Thoracic aorta endothelial cell (primary cell): ENCODE results near the gene ADGRB2. TPM values are rescaled to one million over a fixed set of nuclear protein-coding genes. Genes with fewer than 3 reads are reported as not detected.

Experiments
- small RNA-seq: library from RNA; depleted of rRNA; stranded (forward); fragments of <200 nt; gene quantifications from one replicate; pipeline ENCODE3, GENCODE V24; 2012
- total RNA-seq: library from RNA; depleted of rRNA; stranded (reverse); fragments of >200 nt; gene quantifications from 2 replicates; pipeline ENCODE4 v1.2.3, GENCODE V29; 2012

Gene ADGRB2, protein sequence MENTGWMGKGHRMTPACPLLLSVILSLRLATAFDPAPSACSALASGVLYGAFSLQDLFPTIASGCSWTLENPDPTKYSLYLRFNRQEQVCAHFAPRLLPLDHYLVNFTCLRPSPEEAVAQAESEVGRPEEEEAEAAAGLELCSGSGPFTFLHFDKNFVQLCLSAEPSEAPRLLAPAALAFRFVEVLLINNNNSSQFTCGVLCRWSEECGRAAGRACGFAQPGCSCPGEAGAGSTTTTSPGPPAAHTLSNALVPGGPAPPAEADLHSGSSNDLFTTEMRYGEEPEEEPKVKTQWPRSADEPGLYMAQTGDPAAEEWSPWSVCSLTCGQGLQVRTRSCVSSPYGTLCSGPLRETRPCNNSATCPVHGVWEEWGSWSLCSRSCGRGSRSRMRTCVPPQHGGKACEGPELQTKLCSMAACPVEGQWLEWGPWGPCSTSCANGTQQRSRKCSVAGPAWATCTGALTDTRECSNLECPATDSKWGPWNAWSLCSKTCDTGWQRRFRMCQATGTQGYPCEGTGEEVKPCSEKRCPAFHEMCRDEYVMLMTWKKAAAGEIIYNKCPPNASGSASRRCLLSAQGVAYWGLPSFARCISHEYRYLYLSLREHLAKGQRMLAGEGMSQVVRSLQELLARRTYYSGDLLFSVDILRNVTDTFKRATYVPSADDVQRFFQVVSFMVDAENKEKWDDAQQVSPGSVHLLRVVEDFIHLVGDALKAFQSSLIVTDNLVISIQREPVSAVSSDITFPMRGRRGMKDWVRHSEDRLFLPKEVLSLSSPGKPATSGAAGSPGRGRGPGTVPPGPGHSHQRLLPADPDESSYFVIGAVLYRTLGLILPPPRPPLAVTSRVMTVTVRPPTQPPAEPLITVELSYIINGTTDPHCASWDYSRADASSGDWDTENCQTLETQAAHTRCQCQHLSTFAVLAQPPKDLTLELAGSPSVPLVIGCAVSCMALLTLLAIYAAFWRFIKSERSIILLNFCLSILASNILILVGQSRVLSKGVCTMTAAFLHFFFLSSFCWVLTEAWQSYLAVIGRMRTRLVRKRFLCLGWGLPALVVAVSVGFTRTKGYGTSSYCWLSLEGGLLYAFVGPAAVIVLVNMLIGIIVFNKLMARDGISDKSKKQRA (N-terminal part only)
- 0.79 and 0.80 TPM in 2 replicates for total RNA-seq

DNA sequence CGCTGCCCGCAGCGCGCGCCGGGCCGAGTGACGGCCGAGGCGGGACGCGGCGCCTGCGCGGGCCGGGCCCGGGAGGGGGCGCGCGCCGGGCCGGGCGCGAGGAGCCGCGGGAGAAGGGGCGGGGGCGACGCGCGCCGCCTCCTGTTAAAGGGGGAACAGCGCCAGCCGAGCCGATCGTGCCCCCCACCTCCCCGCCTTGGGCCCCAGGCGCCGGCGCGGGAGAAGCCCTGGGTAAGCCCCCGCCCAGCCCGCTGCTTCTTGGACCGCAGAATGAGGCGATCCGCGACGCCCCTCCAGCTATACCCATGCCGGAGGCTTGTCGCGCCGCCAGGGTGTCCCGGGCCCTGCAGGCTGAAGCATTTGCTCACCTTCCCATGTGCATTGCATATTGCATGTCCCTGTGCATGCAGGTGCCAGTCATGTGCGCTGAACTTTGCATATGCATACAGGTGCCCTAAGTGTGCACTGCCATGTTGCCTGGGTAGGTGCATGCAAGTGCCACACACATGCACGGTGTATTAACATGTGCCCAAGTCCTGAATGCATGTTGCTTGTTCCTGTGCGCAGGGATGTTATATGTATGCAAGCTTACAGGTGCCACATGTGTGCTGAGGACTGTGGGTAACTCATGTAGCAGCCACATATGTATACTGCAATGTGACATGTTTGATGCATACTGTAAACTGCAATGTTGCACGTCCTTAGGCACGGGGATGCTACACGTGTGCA is at the start of gene ADGRB2:
Gene ADGRB2 (minus strand): TSS at position 29 of the 729 bp plus-strand sequence. CDS start 7,119 bp downstream, outside the sequence.

DNA sequence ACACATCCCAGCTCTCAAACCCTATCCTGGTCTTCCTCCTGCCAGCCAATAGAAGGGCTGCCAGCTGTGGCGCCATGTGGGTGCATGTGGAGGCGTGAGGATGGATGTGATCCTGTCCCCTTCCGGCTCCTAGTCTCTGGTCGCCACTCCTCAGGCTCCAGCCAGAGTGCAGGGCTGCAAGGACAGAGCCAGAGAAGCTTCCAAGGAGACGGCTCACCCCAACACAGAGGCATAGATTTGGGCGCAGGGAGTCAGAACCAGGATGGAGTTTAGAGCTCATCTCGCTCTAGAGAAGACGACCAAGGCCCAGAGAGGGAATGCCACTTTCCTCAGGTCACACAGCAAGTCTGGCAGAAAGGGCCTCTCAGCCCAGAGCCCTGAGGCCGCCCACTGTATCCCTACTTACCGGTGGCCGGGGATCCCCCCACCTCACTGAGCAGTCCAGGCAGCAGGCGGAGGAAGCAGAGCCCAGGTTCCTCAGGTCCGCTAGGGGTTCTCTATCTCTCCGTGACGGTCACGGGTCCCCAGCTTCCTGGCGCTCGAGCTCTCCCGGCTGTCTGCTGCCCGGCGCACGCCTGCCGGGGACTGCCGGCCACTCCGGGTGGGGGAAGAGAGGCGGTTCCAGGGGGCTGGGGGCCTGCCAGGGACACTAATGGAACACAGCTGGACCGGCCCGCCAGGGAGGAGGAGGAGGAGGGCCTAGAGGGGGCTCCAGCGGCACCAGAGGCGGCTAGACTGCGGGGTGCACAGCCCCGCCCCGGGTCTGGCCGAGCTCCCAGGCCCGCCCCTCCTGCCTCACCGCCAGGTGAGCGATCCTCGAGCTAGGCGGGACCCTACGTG is 60.5 kb downstream of the ADGRB2 start, which contains the start of gene COL16A1:
Gene COL16A1 (minus strand): TSS at position 587 of the 840 bp plus-strand sequence. CDS start 1,824 bp downstream, outside the sequence.

Small RNAs within 50 kb of the gene (small RNA-seq; reads per million reads assigned to genes)
- gene MIR4254: not detected

Other genes starting within 250 kb of the ADGRB2 start
- 329 and 456 TPM in 2 replicates for gene TINAGL1, start 187.8 kb downstream of the ADGRB2 start, total RNA-seq
- gene HCRTR1, start 146.7 kb downstream of the ADGRB2 start, total RNA-seq: 0.57 and 0.66 TPM in 2 replicates
- gene PEF1, start 119.5 kb downstream of the ADGRB2 start, total RNA-seq: 63.0 and 76.7 TPM in 2 replicates
- gene COL16A1, start 60.3 kb downstream of the ADGRB2 start, total RNA-seq: 0.43 and 0.93 TPM in 2 replicates
- 53.7 and 57.9 TPM in 2 replicates for gene SPOCD1, start 51.7 kb upstream of the ADGRB2 start, total RNA-seq
- 493 and 522 TPM in 2 replicates for gene PTP4A2, start 174.0 kb upstream of the ADGRB2 start, total RNA-seq
- gene KHDRBS1, start 249.5 kb upstream of the ADGRB2 start, total RNA-seq: 117 and 141 TPM in 2 replicates